ENCODE results near the gene FBXL7.

FBXL7 gene

GRCh38 chr5:15623794-15624193, 123.8 kb downstream of the FBXL7 start:
- no peak for DNase-seq (ENCODE audit: extremely low read depth, insufficient read length)
- TF ChIP-seq CTCF (IDR thresholded peaks at IDR 0.05; ENCODE audit: insufficient read depth, low read length, poor library complexity, severe bottlenecking) = no peak
- no peak overlapping the region for H3K4me3 ChIP-seq (replicated peaks; ENCODE audit: low read depth, low read length)
- no peaks in the 10 kb centered on the region for H3K27me3 ChIP-seq (replicated peaks; ENCODE audit: control insufficient read depth, insufficient read depth, low read length)
- H3K36me3 ChIP-seq (ENCODE audit: control insufficient read depth, insufficient read depth, low read length) = no peaks in the 10 kb centered on the region

- no peak for DNase-seq (ENCODE audit: extremely low read depth, insufficient read length)
- TF ChIP-seq CTCF (IDR thresholded peaks at IDR 0.05; ENCODE audit: insufficient read depth, low read length, poor library complexity, severe bottlenecking) = no peak
Measured at GRCh38 chr5:15627109-15627508, 127.1 kb downstream of the FBXL7 start.

GRCh38 chr5:15627647-15628046, 127.7 kb downstream of the FBXL7 start:
- Histone ChIP-seq H3K36me3 (ENCODE audit: control insufficient read depth, insufficient read depth, low read length) (no peaks in the 10 kb centered on the region), H3K4me3 (replicated peaks; ENCODE audit: low read depth, low read length) (no peak overlapping the region), H3K27me3 (replicated peaks; ENCODE audit: control insufficient read depth, insufficient read depth, low read length) (no peaks in the 10 kb centered on the region)
- DNase-seq (ENCODE audit: extremely low read depth, insufficient read length) = no peak
- TF ChIP-seq CTCF (IDR thresholded peaks at IDR 0.05; ENCODE audit: insufficient read depth, low read length, poor library complexity, severe bottlenecking) = no peak

More at GRCh38 chr5:15627109-15627508, 127.1 kb downstream of the FBXL7 start:
- H3K27me3 ChIP-seq (replicated peaks; ENCODE audit: control insufficient read depth, insufficient read depth, low read length) = no peaks in the 10 kb centered on the region
- no peak overlapping the region for H3K4me3 ChIP-seq (replicated peaks; ENCODE audit: low read depth, low read length)
- no peaks in the 10 kb centered on the region for H3K36me3 ChIP-seq (ENCODE audit: control insufficient read depth, insufficient read depth, low read length)

- no peak overlapping the region for H3K4me3 ChIP-seq (replicated peaks; ENCODE audit: low read depth, low read length)
- no peak for TF ChIP-seq CTCF (IDR thresholded peaks at IDR 0.05; ENCODE audit: insufficient read depth, low read length, poor library complexity, severe bottlenecking)
- H3K36me3 ChIP-seq (ENCODE audit: control insufficient read depth, insufficient read depth, low read length) = no peaks in the 10 kb centered on the region
- DNase-seq (ENCODE audit: extremely low read depth, insufficient read length) = no peak
- no peaks in the 10 kb centered on the region for H3K27me3 ChIP-seq (replicated peaks; ENCODE audit: control insufficient read depth, insufficient read depth, low read length)
Measured at GRCh38 chr5:15630441-15630840, 130.5 kb downstream of the FBXL7 start.

GRCh38 chr5:15634591-15635288, 134.8 kb downstream of the FBXL7 start:
- no peak for TF ChIP-seq CTCF (IDR thresholded peaks at IDR 0.05; ENCODE audit: insufficient read depth, low read length, poor library complexity, severe bottlenecking)
- DNase-seq (ENCODE audit: extremely low read depth, insufficient read length) = no peak
- H3K4me3 ChIP-seq (replicated peaks; ENCODE audit: low read depth, low read length) = no peak overlapping the region
- no peaks in the 10 kb centered on the region for H3K27me3 ChIP-seq (replicated peaks; ENCODE audit: control insufficient read depth, insufficient read depth, low read length)
- no peaks in the 10 kb centered on the region for H3K36me3 ChIP-seq (ENCODE audit: control insufficient read depth, insufficient read depth, low read length)

- H3K36me3 ChIP-seq (ENCODE audit: control insufficient read depth, insufficient read depth, low read length) = no peaks in the 10 kb centered on the region
- no peaks in the 10 kb centered on the region for H3K27me3 ChIP-seq (replicated peaks; ENCODE audit: control insufficient read depth, insufficient read depth, low read length)
- H3K4me3 ChIP-seq (replicated peaks; ENCODE audit: low read depth, low read length) = no peak overlapping the region
- DNase-seq (ENCODE audit: extremely low read depth, insufficient read length) = no peak
- TF ChIP-seq CTCF (IDR thresholded peaks at IDR 0.05; ENCODE audit: insufficient read depth, low read length, poor library complexity, severe bottlenecking) = no peak
Measured at GRCh38 chr5:15635289-15635616, 135.3 kb downstream of the FBXL7 start.
